ENCODE results near the gene RETREG2. TPM values are rescaled to one million over a fixed set of nuclear protein-coding genes. Genes with fewer than 3 reads are reported as not detected.

The RETREG2 gene
- total RNA-seq, 1 experiment from 2014 or later: 106 TPM

DNA sequence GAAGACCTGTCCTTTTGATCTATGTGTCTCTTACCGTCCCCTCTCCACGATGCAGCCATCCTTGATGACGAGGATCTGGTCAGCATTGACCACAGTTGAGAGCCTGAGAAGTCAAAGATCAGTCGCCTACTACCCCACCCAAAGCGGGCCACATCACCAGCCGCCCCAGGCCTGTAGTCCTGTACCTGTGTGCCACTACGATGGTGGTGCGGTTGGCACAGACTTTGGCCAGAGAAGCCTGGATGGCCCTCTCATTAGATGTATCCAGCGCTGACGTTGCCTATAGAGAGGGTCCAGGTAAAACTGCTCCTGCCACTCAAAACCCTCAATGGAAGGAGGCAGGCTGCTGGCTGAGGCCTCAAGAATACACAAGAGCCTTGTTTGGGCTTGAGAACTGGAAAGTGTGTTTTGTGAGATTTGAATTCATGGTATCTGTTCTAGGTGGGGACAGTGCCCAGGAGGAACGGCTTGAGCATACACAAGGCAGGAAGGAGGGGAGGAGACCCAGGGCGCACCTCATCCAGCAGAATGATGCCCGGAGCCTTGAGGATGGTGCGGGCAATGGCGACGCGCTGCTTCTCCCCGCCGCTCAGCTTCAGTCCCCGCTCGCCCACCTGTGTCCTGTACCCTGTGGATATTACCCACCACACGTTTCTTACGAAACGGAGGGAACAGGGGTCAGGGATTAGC, 32.3 kb downstream of the RETREG2 start:
- in situ Hi-C loops (cut with HindIII; ENCODE audit: low pct_unique_long_range_greater_than_20kb, low sequenced_read_pairs) (no loop called here), intact Hi-C loops (cut with micrococcal nuclease; ENCODE audit: unreplicated experiment) (loop anchor here (10.0 kb wide), 1 partner anchor 46 kb away; the partner anchor contains the start of gene NHEJ1)
- no peak overlapping the region for H3K4me3 ChIP-seq (ENCODE audit: low read depth in 2 of 2, low read length in 2 of 2)
- TF ChIP-seq, protein P1, sequence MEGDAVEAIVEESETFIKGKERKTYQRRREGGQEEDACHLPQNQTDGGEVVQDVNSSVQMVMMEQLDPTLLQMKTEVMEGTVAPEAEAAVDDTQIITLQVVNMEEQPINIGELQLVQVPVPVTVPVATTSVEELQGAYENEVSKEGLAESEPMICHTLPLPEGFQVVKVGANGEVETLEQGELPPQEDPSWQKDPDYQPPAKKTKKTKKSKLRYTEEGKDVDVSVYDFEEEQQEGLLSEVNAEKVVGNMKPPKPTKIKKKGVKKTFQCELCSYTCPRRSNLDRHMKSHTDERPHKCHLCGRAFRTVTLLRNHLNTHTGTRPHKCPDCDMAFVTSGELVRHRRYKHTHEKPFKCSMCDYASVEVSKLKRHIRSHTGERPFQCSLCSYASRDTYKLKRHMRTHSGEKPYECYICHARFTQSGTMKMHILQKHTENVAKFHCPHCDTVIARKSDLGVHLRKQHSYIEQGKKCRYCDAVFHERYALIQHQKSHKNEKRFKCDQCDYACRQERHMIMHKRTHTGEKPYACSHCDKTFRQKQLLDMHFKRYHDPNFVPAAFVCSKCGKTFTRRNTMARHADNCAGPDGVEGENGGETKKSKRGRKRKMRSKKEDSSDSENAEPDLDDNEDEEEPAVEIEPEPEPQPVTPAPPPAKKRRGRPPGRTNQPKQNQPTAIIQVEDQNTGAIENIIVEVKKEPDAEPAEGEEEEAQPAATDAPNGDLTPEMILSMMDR (IDR thresholded peaks at IDR 0.05): no peak
- TF ChIP-seq POLR2AphosphoS5 (IDR thresholded peaks at IDR 0.05; ENCODE audit: low read depth, low read length) (no peak), TCF7L2 (IDR thresholded peaks at IDR 0.05; ENCODE audit: low read depth, low read length) (no peak), SIN3A (IDR thresholded peaks at IDR 0.05; ENCODE audit: borderline replicate concordance, insufficient read depth, low read depth, low read length) (no peak)
- TF ChIP-seq, protein P2, sequence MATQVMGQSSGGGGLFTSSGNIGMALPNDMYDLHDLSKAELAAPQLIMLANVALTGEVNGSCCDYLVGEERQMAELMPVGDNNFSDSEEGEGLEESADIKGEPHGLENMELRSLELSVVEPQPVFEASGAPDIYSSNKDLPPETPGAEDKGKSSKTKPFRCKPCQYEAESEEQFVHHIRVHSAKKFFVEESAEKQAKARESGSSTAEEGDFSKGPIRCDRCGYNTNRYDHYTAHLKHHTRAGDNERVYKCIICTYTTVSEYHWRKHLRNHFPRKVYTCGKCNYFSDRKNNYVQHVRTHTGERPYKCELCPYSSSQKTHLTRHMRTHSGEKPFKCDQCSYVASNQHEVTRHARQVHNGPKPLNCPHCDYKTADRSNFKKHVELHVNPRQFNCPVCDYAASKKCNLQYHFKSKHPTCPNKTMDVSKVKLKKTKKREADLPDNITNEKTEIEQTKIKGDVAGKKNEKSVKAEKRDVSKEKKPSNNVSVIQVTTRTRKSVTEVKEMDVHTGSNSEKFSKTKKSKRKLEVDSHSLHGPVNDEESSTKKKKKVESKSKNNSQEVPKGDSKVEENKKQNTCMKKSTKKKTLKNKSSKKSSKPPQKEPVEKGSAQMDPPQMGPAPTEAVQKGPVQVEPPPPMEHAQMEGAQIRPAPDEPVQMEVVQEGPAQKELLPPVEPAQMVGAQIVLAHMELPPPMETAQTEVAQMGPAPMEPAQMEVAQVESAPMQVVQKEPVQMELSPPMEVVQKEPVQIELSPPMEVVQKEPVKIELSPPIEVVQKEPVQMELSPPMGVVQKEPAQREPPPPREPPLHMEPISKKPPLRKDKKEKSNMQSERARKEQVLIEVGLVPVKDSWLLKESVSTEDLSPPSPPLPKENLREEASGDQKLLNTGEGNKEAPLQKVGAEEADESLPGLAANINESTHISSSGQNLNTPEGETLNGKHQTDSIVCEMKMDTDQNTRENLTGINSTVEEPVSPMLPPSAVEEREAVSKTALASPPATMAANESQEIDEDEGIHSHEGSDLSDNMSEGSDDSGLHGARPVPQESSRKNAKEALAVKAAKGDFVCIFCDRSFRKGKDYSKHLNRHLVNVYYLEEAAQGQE (IDR thresholded peaks at IDR 0.05; ENCODE audit: insufficient read depth in 1 of 2, low read depth in 2 of 2, low read length in 1 of 2): no peak
- no TSS peak for BruUV-seq (replicated peaks)
- no peaks in the 10 kb centered on the region for H3K27me3 ChIP-seq (ENCODE audit: control insufficient read depth, insufficient read depth, low read length)
- H3K9me3 ChIP-seq (ENCODE audit: control insufficient read depth, insufficient read depth, low read depth, low read length): no peaks in the 10 kb centered on the region
- H3K4me1 ChIP-seq (ENCODE audit: control insufficient read depth, insufficient read depth, low read length): peaks cover 16% of the 10 kb centered on the region
- DNase-seq (ENCODE audit: low read depth, low spot score) (no peak), ATAC-seq (no peak)
- H3K27ac ChIP-seq (ENCODE audit: low read length): no peak overlapping the region
- H3K36me3 ChIP-seq (ENCODE audit: control insufficient read depth, insufficient read depth, low read length): 0 out of 2 replicates have a peak, but pooled peaks cover 4% of the 10 kb centered on the region
- POLR2A ChIA-PET: no interaction called here
- CTCF ChIA-PET: no interaction called here

DNA sequence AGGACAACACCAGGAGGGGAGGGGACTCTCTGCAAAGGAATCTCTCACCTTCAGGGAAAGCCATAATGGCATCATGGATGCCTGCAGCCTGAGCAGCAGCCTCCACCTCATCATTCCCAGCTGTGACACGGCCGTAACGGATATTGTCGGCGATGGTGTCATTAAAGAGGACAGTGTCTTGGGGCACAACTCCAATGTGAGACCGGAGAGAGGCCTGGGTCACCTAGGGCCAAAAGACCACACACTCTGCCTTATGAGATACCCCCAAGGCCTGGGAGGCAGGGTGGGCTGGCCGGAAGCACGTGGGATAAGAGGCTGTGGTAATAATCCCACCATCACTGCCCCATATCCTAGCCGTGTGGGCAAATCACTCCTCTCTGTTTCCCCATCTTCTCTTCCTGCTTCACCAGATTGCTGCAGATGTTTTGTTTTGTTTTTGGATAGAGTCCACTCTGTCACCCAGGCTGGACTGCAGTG, 32.8 kb downstream of the RETREG2 start:
- in situ Hi-C loops (cut with HindIII; ENCODE audit: low pct_unique_long_range_greater_than_20kb, low sequenced_read_pairs) (no loop called here), intact Hi-C loops (cut with micrococcal nuclease; ENCODE audit: unreplicated experiment) (loop anchor here (10.0 kb wide), 1 partner anchor 46 kb away; the partner anchor contains the start of gene NHEJ1)
- no peak for DNase-seq (ENCODE audit: low read depth, low spot score)
- Histone ChIP-seq H3K36me3 (ENCODE audit: control insufficient read depth, insufficient read depth, low read length) (0 out of 2 replicates have a peak, but pooled peaks cover 4% of the 10 kb centered on the region), H3K4me3 (ENCODE audit: low read depth in 2 of 2, low read length in 2 of 2) (no peak overlapping the region), H3K27me3 (ENCODE audit: control insufficient read depth, insufficient read depth, low read length) (no peaks in the 10 kb centered on the region), H3K9me3 (ENCODE audit: control insufficient read depth, insufficient read depth, low read depth, low read length) (no peaks in the 10 kb centered on the region), H3K4me1 (ENCODE audit: control insufficient read depth, insufficient read depth, low read length) (peaks cover 13% of the 10 kb centered on the region), H3K27ac (ENCODE audit: low read length) (no peak overlapping the region)
- ChIA-PET POLR2A (no interaction called here), CTCF (interaction anchor here (0.6 kb wide), 1 partner anchor 154 kb away, joined by 5 read pairs; no protein-coding TSS in a partner anchor)
- TF ChIP-seq POLR2AphosphoS5 (IDR thresholded peaks at IDR 0.05; ENCODE audit: low read depth, low read length) (0 out of 2 replicates have a peak, but pooled peaks have one; percentile 26), TCF7L2 (IDR thresholded peaks at IDR 0.05; ENCODE audit: low read depth, low read length) (no peak)
- TF ChIP-seq, protein P1 (IDR thresholded peaks at IDR 0.05): no peak
- no peak for ATAC-seq
- no TSS peak for BruUV-seq (replicated peaks)

All from Panc1 (cell line).